ENCODE measurements around the gene LRFN2. TPM values are rescaled to one million over a fixed set of nuclear protein-coding genes. Genes with fewer than 3 reads are reported as not detected.

LRFN2 gene
- total and polyA plus RNA-seq, 2 of the 8 experiments (the other 6 are each of a cell fraction or from before 2014, with no cell fraction given): 2.3 TPM

DNA sequence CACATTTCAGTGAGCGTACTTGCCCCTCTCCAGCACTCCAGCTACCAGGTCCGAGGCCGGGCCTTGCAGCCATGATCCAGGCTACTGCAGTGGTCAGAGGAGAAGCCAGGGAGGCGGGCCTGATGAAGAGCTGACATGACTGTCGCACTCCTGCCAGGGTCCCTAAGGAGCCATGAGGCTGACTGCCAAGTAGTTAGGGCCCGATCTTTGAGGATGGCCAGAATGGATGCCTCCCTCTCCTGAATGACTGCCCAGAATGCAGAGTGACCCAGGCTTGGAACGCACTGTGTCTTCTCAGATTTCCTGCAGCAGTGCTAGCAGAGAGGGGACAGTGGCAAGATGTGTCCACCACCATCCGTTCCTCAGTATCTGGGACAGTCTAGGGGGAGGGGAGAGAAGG is 24.7 kb upstream of the LRFN2 start:
- CTCF ChIA-PET (ENCODE audit: partially characterized antibody): interaction anchor here (1.3 to 1.8 kb wide), 3 partner anchors 9 to 91 kb away, joined by 3 to 6 read pairs (median 4); no protein-coding TSS in a partner anchor
- TF ChIP-seq POLR2AphosphoS5 (IDR thresholded peaks at IDR 0.05; ENCODE audit: low read depth, low read length): no peak
- no peak for TF ChIP-seq SP1 (IDR thresholded peaks at IDR 0.05; ENCODE audit: low read depth, low read length)
- TF ChIP-seq KDM5A (IDR thresholded peaks at IDR 0.05; ENCODE audit: low read length): no peak
- TF ChIP-seq CTBP2 (IDR thresholded peaks at IDR 0.05; ENCODE audit: borderline replicate concordance, insufficient read depth, insufficient read length, low read length): no peak
- no peak for TF ChIP-seq TBP (IDR thresholded peaks at IDR 0.05; ENCODE audit: low read depth, low read length)
- WGBS, 2 experiments (ENCODE audit: extremely low coverage in 1 of 2, insufficient coverage in 1 of 2, insufficient read length in 1 of 2, insufficient replicate concordance in 2 of 2, low coverage in 1 of 2, low lambda C conversion rate in 2 of 2, missing lambda C conversion rate in 1 of 2): 85% methylated on average over 8 of the region's 8 CpGs; no CpG with 5 or more reads in 1 of the 2 experiments
- Histone ChIP-seq H3K4me2 (ENCODE audit: insufficient read depth in 1 of 2, low read depth in 2 of 2, low read length in 2 of 2) (no peak overlapping the region), H3K18ac (ENCODE audit: extremely low read depth, low read length) (no peak overlapping the region), H3K27me3 (replicated peaks in 1 of 4; ENCODE audit: control insufficient read depth in 3 of 4, extremely low read depth in 1 of 4, insufficient read depth in 3 of 4, low read length in 3 of 4) (no peaks in the 10 kb centered on the region), H2AK5ac (ENCODE audit: low read depth, low read length) (no peak overlapping the region), H3K79me2 (ENCODE audit: control insufficient read depth in 1 of 2, insufficient read depth in 2 of 2, low read length in 2 of 2) (no peaks in the 10 kb centered on the region), H4K91ac (replicated peaks; ENCODE audit: insufficient read length, low read length) (no peak overlapping the region), H3K56ac (replicated peaks; ENCODE audit: insufficient read length, low read depth, low read length) (no peak overlapping the region), H3K14ac (ENCODE audit: insufficient read length) (no peak overlapping the region), H4K20me1 (replicated peaks in 1 of 2; ENCODE audit: control insufficient read depth in 1 of 2, insufficient read depth in 2 of 2, low read length in 2 of 2) (no peaks in the 10 kb centered on the region), H3K9me3 (ENCODE audit: insufficient read depth in 2 of 2, low read depth in 1 of 2, low read length in 1 of 2) (no peaks in the 10 kb centered on the region), H3K4ac (replicated peaks; ENCODE audit: insufficient read length, low read depth, low read length) (no peak overlapping the region), H4K8ac (ENCODE audit: extremely low read depth, insufficient read depth, low read length) (no peak overlapping the region), H3K27ac (ENCODE audit: low read depth, low read length) (no peak overlapping the region), H2BK12ac (ENCODE audit: low read depth, low read length) (no peak overlapping the region), H3K9ac (replicated peaks in 1 of 4; ENCODE audit: extremely low read depth in 1 of 4, low read depth in 3 of 4, low read length in 3 of 4) (no peak overlapping the region), H2AFZ (ENCODE audit: low read length) (no peak overlapping the region), H2BK5ac (ENCODE audit: low read depth, low read length) (no peak overlapping the region), H3K23me2 (ENCODE audit: low read depth, low read length) (no peaks in the 10 kb centered on the region), H3K36me3 (ENCODE audit: control insufficient read depth in 2 of 4, insufficient read depth in 4 of 4, low read length in 3 of 4) (no peaks in the 10 kb centered on the region), H3K4me3 (ENCODE audit: extremely low read depth in 1 of 4, insufficient read depth in 2 of 4, low read depth in 3 of 4, low read length in 4 of 4) (no peak overlapping the region), H2BK15ac (ENCODE audit: low read length) (no peak overlapping the region), H2BK120ac (replicated peaks; ENCODE audit: low read depth, low read length) (no peak overlapping the region), H3K23ac (ENCODE audit: insufficient read length) (no peak overlapping the region), H4K5ac (ENCODE audit: insufficient read length, low read depth, low read length) (no peak overlapping the region), H2BK20ac (ENCODE audit: low read length) (no peak overlapping the region), H3K79me1 (ENCODE audit: low read depth, low read length) (no peaks in the 10 kb centered on the region), H3K4me1 (replicated peaks in 1 of 4; ENCODE audit: control insufficient read depth in 3 of 4, insufficient read depth in 4 of 4, low read length in 3 of 4) (no peaks in the 10 kb centered on the region)
- DNase-seq (ENCODE audit: low read depth in 1 of 2, low spot score in 2 of 2) (no peak), FAIRE-seq (no peak)
- POLR2A ChIA-PET (ENCODE audit: partially characterized antibody): no interaction called here

All from H1 (cell line).